WTC11 (cell line): Measurements from ENCODE around the gene RTN3. TPM values are rescaled to one million over a fixed set of nuclear protein-coding genes. Genes with fewer than 3 reads are reported as not detected.
A peak's percentile ranks its signal among the peaks of the same experiment; 100 is the strongest.

Experiments used
- ATF6 ChIP-seq: sonication (generic); formaldehyde crosslinking; IDR thresholded peaks from 2 replicates; pipeline ENCODE4 v1.8.1; 2023; ENCODE audit warnings: mild to moderate bottlenecking, missing genetic modification reagents
- E2F4 ChIP-seq: sonication (generic); formaldehyde crosslinking; IDR thresholded peaks from 2 replicates; pipeline ENCODE4 v1.8.1; 2022; ENCODE audit warnings: low read depth, mild to moderate bottlenecking, moderate library complexity, missing genetic modification reagents, borderline replicate concordance
- ELF4 ChIP-seq: sonication (generic); formaldehyde crosslinking; IDR thresholded peaks from 2 replicates; pipeline ENCODE4 v1.8.1; 2022; ENCODE audit warnings: low read depth, mild to moderate bottlenecking, moderate library complexity, missing genetic modification reagents
- GABPB1 ChIP-seq: sonication (generic); formaldehyde crosslinking; IDR thresholded peaks from 2 replicates; pipeline ENCODE4 v1.8.1; 2023; ENCODE audit warnings: mild to moderate bottlenecking, missing genetic modification reagents
- GRHL2 ChIP-seq: fragments of 250-450 bp; sonication (Bioruptor Pico); IDR thresholded peaks from 2 replicates; pipeline ENCODE4 v1.8.0; 2022; ENCODE audit warnings: mild to moderate bottlenecking, moderate library complexity; ENCODE audit not compliant: insufficient replicate concordance, severe bottlenecking
- GTF2I ChIP-seq: fragments of 250-450 bp; sonication (Bioruptor Pico); conservative IDR thresholded peaks from 2 replicates; pipeline ENCODE4 v1.4.0; 2021; ENCODE audit warnings: mild to moderate bottlenecking
- IRF2 ChIP-seq: sonication (generic); formaldehyde crosslinking; IDR thresholded peaks from 2 replicates; pipeline ENCODE4 v1.8.0; 2022; ENCODE audit warnings: low read depth, missing genetic modification reagents, borderline replicate concordance
- JAZF1 ChIP-seq: fragments of 250-450 bp; sonication (Bioruptor Pico); IDR thresholded peaks from 2 replicates; pipeline ENCODE4 v1.9.0; 2021; ENCODE audit warnings: moderate library complexity, mild to moderate bottlenecking, inconsistent platforms
- MYBL2 ChIP-seq: sonication (generic); formaldehyde crosslinking; IDR thresholded peaks from 2 replicates; pipeline ENCODE4 v1.8.1; 2023; ENCODE audit warnings: mild to moderate bottlenecking, moderate library complexity, missing genetic modification reagents
- OVOL2 ChIP-seq: fragments of 250-450 bp; sonication (Bioruptor Pico); IDR thresholded peaks from 2 replicates; pipeline ENCODE4 v1.9.0; 2021; ENCODE audit warnings: mild to moderate bottlenecking, borderline replicate concordance
- PRRX2 ChIP-seq: fragments of 250-450 bp; sonication (Bioruptor Pico); IDR thresholded peaks from 2 replicates; pipeline ENCODE4 v1.8.0; 2021; ENCODE audit warnings: mild to moderate bottlenecking
- RORB ChIP-seq: fragments of 250-450 bp; sonication (Bioruptor Pico); IDR thresholded peaks from 2 replicates; pipeline ENCODE4 v1.9.0; 2021; ENCODE audit warnings: mild to moderate bottlenecking
- TEAD4 ChIP-seq: sonication (generic); formaldehyde crosslinking; IDR thresholded peaks from 2 replicates; pipeline ENCODE4 v1.8.0; 2022; ENCODE audit warnings: mild to moderate bottlenecking, missing genetic modification reagents
- USF2 ChIP-seq: sonication (generic); formaldehyde crosslinking; IDR thresholded peaks from 2 replicates; pipeline ENCODE4 v1.8.1; 2023; ENCODE audit warnings: mild to moderate bottlenecking, missing genetic modification reagents, moderate library complexity
- ZNF232 ChIP-seq: sonication (generic); formaldehyde crosslinking; IDR thresholded peaks from 2 replicates; pipeline ENCODE4 v1.8.0; 2022; ENCODE audit warnings: mild to moderate bottlenecking, missing genetic modification reagents
- ZNF263 ChIP-seq: sonication (generic); formaldehyde crosslinking; IDR thresholded peaks from 2 replicates; pipeline ENCODE4 v1.8.1; 2022; ENCODE audit warnings: low read depth, mild to moderate bottlenecking, moderate library complexity, missing genetic modification reagents
- ZNF396 ChIP-seq: fragments of 250-450 bp; sonication (Bioruptor Pico); IDR thresholded peaks from 2 replicates; pipeline ENCODE4 v1.8.0; 2021; ENCODE audit warnings: mild to moderate bottlenecking, moderate library complexity, borderline replicate concordance
- ZNF416 ChIP-seq: fragments of 250-450 bp; sonication (Bioruptor Pico); IDR thresholded peaks from 2 replicates; pipeline ENCODE4 v1.9.0; 2021; ENCODE audit warnings: mild to moderate bottlenecking, inconsistent platforms
- total RNA-seq: library from RNA; stranded (reverse); gene quantifications from 3 replicates; pipeline ENCODE4 v1.2.3, GENCODE V29; 2021
- TF ChIP-seq, protein P1 (sequence below): sonication (generic); formaldehyde crosslinking; conservative IDR thresholded peaks from 2 replicates; pipeline ENCODE4 v1.8.1; 2023; ENCODE audit warnings: mild to moderate bottlenecking, low read depth, missing genetic modification reagents, moderate library complexity
- TF ChIP-seq, protein P2 (sequence below): sonication (generic); formaldehyde crosslinking; IDR thresholded peaks from 2 replicates; pipeline ENCODE4 v1.8.0; 2022; ENCODE audit warnings: mild to moderate bottlenecking, missing genetic modification reagents
- TF ChIP-seq, protein P3 (sequence below): sonication (generic); formaldehyde crosslinking; IDR thresholded peaks from 2 replicates; pipeline ENCODE4 v1.8.0; 2022; ENCODE audit warnings: missing genetic modification reagents
- TF ChIP-seq, protein P4 (sequence below): fragments of 250-450 bp; sonication (Bioruptor Pico); IDR thresholded peaks from 2 replicates; pipeline ENCODE4 v1.9.0; 2021; ENCODE audit warnings: mild to moderate bottlenecking, borderline replicate concordance

Gene RTN3
- total RNA-seq, 1 experiment from 2014 or later: 159 TPM

GRCh38 chr11:63681321-63682065 lies at the start of gene RTN3 (continued):
- TF ChIP-seq ATF6 (CRISPR knock-in tag) (no peak), OVOL2 (CRISPR knock-in tag) (no peak), TEAD4 (CRISPR knock-in tag) (no peak), ZNF416 (CRISPR knock-in tag) (no peak), IRF2 (CRISPR knock-in tag) (no peak), USF2 (0 out of 2 replicates have a peak, but pooled peaks have one; percentile 29), ZNF396 (CRISPR knock-in tag) (no peak), RORB (CRISPR knock-in tag) (no peak), ZNF263 (CRISPR knock-in tag) (no peak), GABPB1 (CRISPR knock-in tag) (peak; percentile 43), GRHL2 (CRISPR knock-in tag) (no peak), ZNF232 (CRISPR knock-in tag) (peak; percentile 51; the same call in 1 of the 2 replicates), E2F4 (no peak), MYBL2 (CRISPR knock-in tag) (0 out of 2 replicates have a peak, but pooled peaks have one; percentile 46), JAZF1 (CRISPR knock-in tag) (no peak), ELF4 (peak; percentile 81; the same call in 1 of the 2 replicates), GTF2I (CRISPR knock-in tag) (no peak), PRRX2 (no peak)
- TF ChIP-seq, protein P1, sequence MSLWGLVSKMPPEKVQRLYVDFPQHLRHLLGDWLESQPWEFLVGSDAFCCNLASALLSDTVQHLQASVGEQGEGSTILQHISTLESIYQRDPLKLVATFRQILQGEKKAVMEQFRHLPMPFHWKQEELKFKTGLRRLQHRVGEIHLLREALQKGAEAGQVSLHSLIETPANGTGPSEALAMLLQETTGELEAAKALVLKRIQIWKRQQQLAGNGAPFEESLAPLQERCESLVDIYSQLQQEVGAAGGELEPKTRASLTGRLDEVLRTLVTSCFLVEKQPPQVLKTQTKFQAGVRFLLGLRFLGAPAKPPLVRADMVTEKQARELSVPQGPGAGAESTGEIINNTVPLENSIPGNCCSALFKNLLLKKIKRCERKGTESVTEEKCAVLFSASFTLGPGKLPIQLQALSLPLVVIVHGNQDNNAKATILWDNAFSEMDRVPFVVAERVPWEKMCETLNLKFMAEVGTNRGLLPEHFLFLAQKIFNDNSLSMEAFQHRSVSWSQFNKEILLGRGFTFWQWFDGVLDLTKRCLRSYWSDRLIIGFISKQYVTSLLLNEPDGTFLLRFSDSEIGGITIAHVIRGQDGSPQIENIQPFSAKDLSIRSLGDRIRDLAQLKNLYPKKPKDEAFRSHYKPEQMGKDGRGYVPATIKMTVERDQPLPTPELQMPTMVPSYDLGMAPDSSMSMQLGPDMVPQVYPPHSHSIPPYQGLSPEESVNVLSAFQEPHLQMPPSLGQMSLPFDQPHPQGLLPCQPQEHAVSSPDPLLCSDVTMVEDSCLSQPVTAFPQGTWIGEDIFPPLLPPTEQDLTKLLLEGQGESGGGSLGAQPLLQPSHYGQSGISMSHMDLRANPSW (CRISPR knock-in tag): no peak
- TF ChIP-seq, protein P2, sequence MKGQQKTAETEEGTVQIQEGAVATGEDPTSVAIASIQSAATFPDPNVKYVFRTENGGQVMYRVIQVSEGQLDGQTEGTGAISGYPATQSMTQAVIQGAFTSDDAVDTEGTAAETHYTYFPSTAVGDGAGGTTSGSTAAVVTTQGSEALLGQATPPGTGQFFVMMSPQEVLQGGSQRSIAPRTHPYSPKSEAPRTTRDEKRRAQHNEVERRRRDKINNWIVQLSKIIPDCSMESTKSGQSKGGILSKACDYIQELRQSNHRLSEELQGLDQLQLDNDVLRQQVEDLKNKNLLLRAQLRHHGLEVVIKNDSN: no peak; the same call in 1 of the 2 replicates
- TF ChIP-seq, protein P3, sequence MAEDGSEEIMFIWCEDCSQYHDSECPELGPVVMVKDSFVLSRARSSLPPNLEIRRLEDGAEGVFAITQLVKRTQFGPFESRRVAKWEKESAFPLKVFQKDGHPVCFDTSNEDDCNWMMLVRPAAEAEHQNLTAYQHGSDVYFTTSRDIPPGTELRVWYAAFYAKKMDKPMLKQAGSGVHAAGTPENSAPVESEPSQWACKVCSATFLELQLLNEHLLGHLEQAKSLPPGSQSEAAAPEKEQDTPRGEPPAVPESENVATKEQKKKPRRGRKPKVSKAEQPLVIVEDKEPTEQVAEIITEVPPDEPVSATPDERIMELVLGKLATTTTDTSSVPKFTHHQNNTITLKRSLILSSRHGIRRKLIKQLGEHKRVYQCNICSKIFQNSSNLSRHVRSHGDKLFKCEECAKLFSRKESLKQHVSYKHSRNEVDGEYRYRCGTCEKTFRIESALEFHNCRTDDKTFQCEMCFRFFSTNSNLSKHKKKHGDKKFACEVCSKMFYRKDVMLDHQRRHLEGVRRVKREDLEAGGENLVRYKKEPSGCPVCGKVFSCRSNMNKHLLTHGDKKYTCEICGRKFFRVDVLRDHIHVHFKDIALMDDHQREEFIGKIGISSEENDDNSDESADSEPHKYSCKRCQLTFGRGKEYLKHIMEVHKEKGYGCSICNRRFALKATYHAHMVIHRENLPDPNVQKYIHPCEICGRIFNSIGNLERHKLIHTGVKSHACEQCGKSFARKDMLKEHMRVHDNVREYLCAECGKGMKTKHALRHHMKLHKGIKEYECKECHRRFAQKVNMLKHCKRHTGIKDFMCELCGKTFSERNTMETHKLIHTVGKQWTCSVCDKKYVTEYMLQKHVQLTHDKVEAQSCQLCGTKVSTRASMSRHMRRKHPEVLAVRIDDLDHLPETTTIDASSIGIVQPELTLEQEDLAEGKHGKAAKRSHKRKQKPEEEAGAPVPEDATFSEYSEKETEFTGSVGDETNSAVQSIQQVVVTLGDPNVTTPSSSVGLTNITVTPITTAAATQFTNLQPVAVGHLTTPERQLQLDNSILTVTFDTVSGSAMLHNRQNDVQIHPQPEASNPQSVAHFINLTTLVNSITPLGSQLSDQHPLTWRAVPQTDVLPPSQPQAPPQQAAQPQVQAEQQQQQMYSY (CRISPR knock-in tag): no peak
- TF ChIP-seq, protein P4, sequence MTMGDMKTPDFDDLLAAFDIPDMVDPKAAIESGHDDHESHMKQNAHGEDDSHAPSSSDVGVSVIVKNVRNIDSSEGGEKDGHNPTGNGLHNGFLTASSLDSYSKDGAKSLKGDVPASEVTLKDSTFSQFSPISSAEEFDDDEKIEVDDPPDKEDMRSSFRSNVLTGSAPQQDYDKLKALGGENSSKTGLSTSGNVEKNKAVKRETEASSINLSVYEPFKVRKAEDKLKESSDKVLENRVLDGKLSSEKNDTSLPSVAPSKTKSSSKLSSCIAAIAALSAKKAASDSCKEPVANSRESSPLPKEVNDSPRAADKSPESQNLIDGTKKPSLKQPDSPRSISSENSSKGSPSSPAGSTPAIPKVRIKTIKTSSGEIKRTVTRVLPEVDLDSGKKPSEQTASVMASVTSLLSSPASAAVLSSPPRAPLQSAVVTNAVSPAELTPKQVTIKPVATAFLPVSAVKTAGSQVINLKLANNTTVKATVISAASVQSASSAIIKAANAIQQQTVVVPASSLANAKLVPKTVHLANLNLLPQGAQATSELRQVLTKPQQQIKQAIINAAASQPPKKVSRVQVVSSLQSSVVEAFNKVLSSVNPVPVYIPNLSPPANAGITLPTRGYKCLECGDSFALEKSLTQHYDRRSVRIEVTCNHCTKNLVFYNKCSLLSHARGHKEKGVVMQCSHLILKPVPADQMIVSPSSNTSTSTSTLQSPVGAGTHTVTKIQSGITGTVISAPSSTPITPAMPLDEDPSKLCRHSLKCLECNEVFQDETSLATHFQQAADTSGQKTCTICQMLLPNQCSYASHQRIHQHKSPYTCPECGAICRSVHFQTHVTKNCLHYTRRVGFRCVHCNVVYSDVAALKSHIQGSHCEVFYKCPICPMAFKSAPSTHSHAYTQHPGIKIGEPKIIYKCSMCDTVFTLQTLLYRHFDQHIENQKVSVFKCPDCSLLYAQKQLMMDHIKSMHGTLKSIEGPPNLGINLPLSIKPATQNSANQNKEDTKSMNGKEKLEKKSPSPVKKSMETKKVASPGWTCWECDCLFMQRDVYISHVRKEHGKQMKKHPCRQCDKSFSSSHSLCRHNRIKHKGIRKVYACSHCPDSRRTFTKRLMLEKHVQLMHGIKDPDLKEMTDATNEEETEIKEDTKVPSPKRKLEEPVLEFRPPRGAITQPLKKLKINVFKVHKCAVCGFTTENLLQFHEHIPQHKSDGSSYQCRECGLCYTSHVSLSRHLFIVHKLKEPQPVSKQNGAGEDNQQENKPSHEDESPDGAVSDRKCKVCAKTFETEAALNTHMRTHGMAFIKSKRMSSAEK (CRISPR knock-in tag): no peak
